ENCODE measurements around the gene EIF4G2.

Gene EIF4G2

DNA sequence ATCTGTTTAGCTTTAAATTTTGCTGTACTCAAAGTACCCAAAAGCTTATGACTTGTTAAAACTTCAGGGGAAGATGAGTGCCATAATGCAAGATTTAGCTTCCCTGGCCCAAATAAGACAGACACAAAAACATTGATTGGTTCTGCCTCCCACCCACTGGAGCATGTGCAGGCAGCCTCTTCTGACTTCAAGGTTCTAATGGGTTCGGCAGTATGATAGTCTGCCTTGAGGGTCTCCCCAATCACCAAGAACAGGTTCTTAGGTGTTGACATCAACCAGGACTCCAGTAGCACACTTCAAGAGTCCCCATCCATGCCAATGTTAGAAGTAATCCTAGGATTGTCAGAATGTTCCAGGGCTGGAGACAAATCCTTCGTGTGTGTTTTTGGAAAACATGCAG lies 12.5 kb downstream of the EIF4G2 start:
- TF ChIP-seq, protein P1, sequence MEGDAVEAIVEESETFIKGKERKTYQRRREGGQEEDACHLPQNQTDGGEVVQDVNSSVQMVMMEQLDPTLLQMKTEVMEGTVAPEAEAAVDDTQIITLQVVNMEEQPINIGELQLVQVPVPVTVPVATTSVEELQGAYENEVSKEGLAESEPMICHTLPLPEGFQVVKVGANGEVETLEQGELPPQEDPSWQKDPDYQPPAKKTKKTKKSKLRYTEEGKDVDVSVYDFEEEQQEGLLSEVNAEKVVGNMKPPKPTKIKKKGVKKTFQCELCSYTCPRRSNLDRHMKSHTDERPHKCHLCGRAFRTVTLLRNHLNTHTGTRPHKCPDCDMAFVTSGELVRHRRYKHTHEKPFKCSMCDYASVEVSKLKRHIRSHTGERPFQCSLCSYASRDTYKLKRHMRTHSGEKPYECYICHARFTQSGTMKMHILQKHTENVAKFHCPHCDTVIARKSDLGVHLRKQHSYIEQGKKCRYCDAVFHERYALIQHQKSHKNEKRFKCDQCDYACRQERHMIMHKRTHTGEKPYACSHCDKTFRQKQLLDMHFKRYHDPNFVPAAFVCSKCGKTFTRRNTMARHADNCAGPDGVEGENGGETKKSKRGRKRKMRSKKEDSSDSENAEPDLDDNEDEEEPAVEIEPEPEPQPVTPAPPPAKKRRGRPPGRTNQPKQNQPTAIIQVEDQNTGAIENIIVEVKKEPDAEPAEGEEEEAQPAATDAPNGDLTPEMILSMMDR (IDR thresholded peaks at IDR 0.05; ENCODE audit: borderline replicate concordance, extremely low read depth, low read length, poor library complexity, severe bottlenecking) = no peak
- TF ChIP-seq EZH2 (IDR thresholded peaks at IDR 0.05; ENCODE audit: borderline replicate concordance, low read depth, low read length, severe bottlenecking) = no peak
- Histone ChIP-seq H3K36me3 (ENCODE audit: insufficient read depth, low read length) (peaks cover 51% of the 10 kb centered on the region), H4K20me1 (ENCODE audit: insufficient read depth, low read length) (peaks cover 25% of the 10 kb centered on the region), H3K4me2 (ENCODE audit: insufficient read depth, low read length) (no peak overlapping the region), H3K27ac (ENCODE audit: low read length) (no peak overlapping the region), H3K9me3 (ENCODE audit: insufficient read depth, low read length, severe bottlenecking) (no peaks in the 10 kb centered on the region), H3K79me2 (ENCODE audit: insufficient read depth, low read length) (no peaks in the 10 kb centered on the region; the same call in 1 of the 2 replicates), H3K9ac (ENCODE audit: low read depth, low read length) (no peak overlapping the region), H3K4me1 (ENCODE audit: insufficient read depth, low read length) (peaks cover 5% of the 10 kb centered on the region), H3K27me3 (ENCODE audit: insufficient read depth, low read length, poor library complexity) (no peaks in the 10 kb centered on the region), H3K4me3 (ENCODE audit: low read depth in 1 of 2, low read length in 2 of 2) (no peak overlapping the region), H2AFZ (ENCODE audit: low read depth, low read length) (no peak overlapping the region)
- DNase-seq (peak; percentile 19), ATAC-seq (ENCODE audit: insufficient read depth, low read depth) (peak; percentile 24)

DNA sequence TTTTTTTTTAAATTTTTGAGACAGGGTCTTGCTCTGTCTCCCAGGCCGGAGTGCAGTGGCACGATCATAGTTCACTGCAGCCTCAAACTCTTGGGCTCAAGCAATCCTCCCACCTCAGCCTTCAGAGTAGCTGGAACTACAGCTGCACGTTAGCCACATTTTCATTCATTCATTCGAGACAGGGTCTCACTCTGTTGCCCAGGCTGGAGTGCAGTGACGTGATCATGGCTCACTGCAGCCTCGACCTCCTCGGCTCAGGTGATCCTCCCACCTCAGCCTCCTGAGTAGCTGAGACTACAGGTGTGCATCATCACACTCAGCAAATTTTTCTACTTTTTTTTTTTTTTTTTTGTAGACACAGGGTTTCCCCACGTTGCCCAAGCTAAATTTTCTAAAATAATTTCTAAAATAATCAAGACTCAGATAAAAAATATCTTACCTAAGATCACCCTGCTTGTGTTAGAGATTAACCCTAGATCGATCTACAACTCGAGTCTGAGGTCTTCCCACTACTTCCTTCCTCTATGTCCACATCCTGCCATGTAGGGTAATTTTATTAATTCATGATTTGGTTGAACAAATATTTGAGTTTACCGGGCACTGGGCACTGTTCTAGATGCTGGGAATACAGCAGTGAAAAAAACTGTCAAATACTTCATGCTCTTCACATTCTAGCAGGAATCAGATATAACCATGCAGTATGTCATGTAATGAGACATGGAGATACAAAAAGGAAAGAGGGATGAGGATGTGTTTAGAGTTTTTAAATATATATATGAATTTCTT lies 15.1 kb downstream of the EIF4G2 start:
- H3K27ac ChIP-seq (ENCODE audit: low read length) = no peak overlapping the region
- H2AFZ ChIP-seq (ENCODE audit: low read depth, low read length) = no peak overlapping the region
- no peak for TF ChIP-seq EZH2 (IDR thresholded peaks at IDR 0.05; ENCODE audit: borderline replicate concordance, low read depth, low read length, severe bottlenecking)
- TF ChIP-seq, protein P1 (IDR thresholded peaks at IDR 0.05; ENCODE audit: borderline replicate concordance, extremely low read depth, low read length, poor library complexity, severe bottlenecking) = no peak
- peaks cover 5% of the 10 kb centered on the region for H3K4me1 ChIP-seq (ENCODE audit: insufficient read depth, low read length)
- no peak overlapping the region for H3K9ac ChIP-seq (ENCODE audit: low read depth, low read length)
- peaks cover 9% of the 10 kb centered on the region; the same call in 1 of the 2 replicates for H4K20me1 ChIP-seq (ENCODE audit: insufficient read depth, low read length)
- H3K9me3 ChIP-seq (ENCODE audit: insufficient read depth, low read length, severe bottlenecking) = no peaks in the 10 kb centered on the region
- no peak overlapping the region for H3K4me2 ChIP-seq (ENCODE audit: insufficient read depth, low read length)
- no peaks in the 10 kb centered on the region for H3K79me2 ChIP-seq (ENCODE audit: insufficient read depth, low read length)
- peaks cover 26% of the 10 kb centered on the region for H3K36me3 ChIP-seq (ENCODE audit: insufficient read depth, low read length)
- DNase-seq (no peak), ATAC-seq (ENCODE audit: insufficient read depth, low read depth) (no peak)
- H3K4me3 ChIP-seq (ENCODE audit: low read depth in 1 of 2, low read length in 2 of 2) = no peak overlapping the region
- H3K27me3 ChIP-seq (ENCODE audit: insufficient read depth, low read length, poor library complexity) = no peaks in the 10 kb centered on the region

DNA sequence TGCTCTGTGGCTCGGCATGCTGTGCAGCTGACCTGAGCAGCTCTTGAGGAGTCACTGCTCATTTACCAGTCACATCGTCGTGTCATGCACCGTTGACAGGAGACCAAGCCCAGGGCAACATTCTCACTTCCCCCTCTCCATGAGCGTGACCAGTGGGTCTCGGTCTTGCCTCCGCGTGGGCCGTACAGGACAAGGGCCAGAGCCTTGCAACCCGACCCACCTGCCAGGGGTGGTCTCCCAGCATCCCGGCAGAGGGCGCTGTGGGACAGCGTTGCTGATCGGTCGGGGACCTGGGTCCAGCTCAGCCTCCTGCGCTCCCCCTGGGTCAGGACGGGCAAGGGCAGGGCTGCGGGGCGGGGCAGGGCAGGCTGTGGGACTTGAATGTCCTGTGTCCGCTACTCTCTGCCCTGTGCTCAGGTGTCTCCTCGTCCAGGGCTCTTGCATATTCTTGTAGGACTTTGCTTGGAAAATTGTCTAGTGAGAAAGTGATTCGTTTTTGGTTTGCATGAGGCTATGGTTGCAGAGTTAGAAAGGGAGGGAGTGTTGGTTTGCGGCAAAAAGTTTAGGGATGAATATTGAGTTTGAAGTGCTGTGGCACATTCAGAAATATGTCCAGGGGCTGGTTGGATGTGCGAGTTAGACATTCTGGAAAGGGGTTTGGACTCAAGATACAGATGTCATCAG lies 16.2 kb downstream of the EIF4G2 start:
- H3K9ac ChIP-seq (ENCODE audit: low read depth, low read length) = no peak overlapping the region
- peaks cover 5% of the 10 kb centered on the region for H3K4me1 ChIP-seq (ENCODE audit: insufficient read depth, low read length)
- H3K27ac ChIP-seq (ENCODE audit: low read length) = no peak overlapping the region
- no peak overlapping the region for H3K4me3 ChIP-seq (ENCODE audit: low read depth in 1 of 2, low read length in 2 of 2)
- TF ChIP-seq EZH2 (IDR thresholded peaks at IDR 0.05; ENCODE audit: borderline replicate concordance, low read depth, low read length, severe bottlenecking) = no peak
- TF ChIP-seq, protein P1 (IDR thresholded peaks at IDR 0.05; ENCODE audit: borderline replicate concordance, extremely low read depth, low read length, poor library complexity, severe bottlenecking) = peak; percentile 94
- H3K79me2 ChIP-seq (ENCODE audit: insufficient read depth, low read length) = no peaks in the 10 kb centered on the region
- H3K4me2 ChIP-seq (ENCODE audit: insufficient read depth, low read length) = peak overlapping the region; percentile 7; the same call in 1 of the 2 replicates
- peaks cover 15% of the 10 kb centered on the region for H3K36me3 ChIP-seq (ENCODE audit: insufficient read depth, low read length)
- H3K9me3 ChIP-seq (ENCODE audit: insufficient read depth, low read length, severe bottlenecking) = no peaks in the 10 kb centered on the region
- ATAC-seq (ENCODE audit: insufficient read depth, low read depth) (peak; percentile 83), DNase-seq (peak; percentile 70)
- H4K20me1 ChIP-seq (ENCODE audit: insufficient read depth, low read length) = peaks cover 5% of the 10 kb centered on the region; the same call in 1 of the 2 replicates
- no peak overlapping the region for H2AFZ ChIP-seq (ENCODE audit: low read depth, low read length)
- H3K27me3 ChIP-seq (ENCODE audit: insufficient read depth, low read length, poor library complexity) = no peaks in the 10 kb centered on the region
